Activated CD4-positive, alpha-beta T cell treated with anti-CD3 and anti-CD28 coated beads, Interleukin-2, amount 50 U/mL, for 16 hours (primary cell): ENCODE data around the gene ACMSD.
"Not testable (repeated sequence)": the region's sequence is repeated elsewhere in the genome, so short reads cannot be mapped to it uniquely, and the experiment has no call there.

ENCODE experiments used
- DNase-seq: peaks from one replicate; pipeline ENCODE4 v3.0.0-alpha.2; 2020

Gene ACMSD

DNA sequence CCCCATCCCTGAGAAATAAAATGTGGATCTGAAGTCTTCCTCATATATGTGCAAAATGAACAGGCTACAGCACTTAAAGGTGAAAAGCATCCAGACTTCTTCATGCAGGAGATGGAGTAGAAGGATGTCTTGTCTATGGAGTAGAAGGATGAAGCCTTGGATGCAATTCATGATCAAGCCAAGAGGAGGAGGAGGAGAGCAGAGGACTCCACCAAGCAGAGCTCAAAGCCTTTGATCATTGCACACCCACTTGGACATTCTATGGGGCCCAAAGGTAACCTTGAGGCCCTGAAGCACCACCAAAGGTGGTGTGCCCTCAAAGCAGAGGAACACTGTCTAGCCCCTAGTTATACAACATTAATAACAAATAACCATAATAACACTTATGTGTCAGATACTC is 17.3 kb downstream of the ACMSD start:
- no peak for DNase-seq

GRCh38 chr2:134858245-134858644 is 19.8 kb downstream of the ACMSD start:
- no peak for DNase-seq

- DNase-seq, result no peak
Observed at GRCh38 chr2:134861173-134861572, 22.8 kb downstream of the ACMSD start.

- no peak for DNase-seq
Observed at GRCh38 chr2:134862069-134862468, 23.7 kb downstream of the ACMSD start.

DNA sequence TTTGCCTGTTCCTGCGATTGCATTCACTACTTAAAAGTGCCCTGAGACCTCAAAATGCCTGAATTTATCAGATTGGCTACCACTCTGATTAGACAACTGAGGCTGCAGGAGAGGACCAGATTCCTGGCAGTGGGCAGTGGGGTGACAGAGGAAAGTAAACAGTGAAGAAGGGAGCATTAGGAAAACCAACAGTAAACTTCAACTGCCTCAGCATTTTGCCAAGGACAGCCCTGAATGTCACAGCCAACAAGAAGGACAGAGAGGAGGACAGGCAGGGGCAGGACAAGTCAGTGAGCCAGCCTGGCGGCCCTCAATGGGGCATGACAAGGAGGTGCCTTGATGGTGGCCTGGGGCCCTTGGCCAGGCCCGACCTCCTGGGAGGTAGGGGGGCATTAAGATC is 24.3 kb downstream of the ACMSD start:
- DNase-seq, result no peak

- DNase-seq, result no peak
Observed at GRCh38 chr2:134863446-134863845, 25.0 kb downstream of the ACMSD start.

- DNase-seq, result no peak
Observed at GRCh38 chr2:134865067-134865787, 26.8 kb downstream of the ACMSD start.

GRCh38 chr2:134866498-134867099 is 28.2 kb downstream of the ACMSD start:
- no peak for DNase-seq

GRCh38 chr2:134869946-134870736 is 31.7 kb downstream of the ACMSD start:
- DNase-seq, result no peak

GRCh38 chr2:134873152-134873551 is 34.7 kb downstream of the ACMSD start:
- no peak for DNase-seq

DNA sequence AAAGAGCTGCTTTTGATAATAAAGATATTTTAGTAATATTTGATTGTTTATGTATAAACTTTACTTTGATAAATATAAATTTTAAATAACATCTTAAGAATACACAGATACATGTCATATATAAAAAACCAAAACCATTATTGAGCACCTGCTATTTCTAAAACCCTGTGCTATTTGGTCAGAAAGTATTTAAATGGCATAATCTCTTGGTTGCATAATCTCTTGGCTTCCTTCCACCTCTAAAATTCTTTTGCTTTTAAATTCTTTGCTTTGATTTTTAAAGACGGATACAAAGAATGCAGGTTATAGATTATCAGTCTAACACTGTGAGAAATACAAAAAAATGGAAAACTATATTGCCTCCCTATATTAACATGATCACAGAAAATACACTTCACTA is 36.9 kb downstream of the ACMSD start:
- DNase-seq, result no peak

GRCh38 chr2:134882773-134883172 is 44.4 kb downstream of the ACMSD start:
- no peak for DNase-seq

DNA sequence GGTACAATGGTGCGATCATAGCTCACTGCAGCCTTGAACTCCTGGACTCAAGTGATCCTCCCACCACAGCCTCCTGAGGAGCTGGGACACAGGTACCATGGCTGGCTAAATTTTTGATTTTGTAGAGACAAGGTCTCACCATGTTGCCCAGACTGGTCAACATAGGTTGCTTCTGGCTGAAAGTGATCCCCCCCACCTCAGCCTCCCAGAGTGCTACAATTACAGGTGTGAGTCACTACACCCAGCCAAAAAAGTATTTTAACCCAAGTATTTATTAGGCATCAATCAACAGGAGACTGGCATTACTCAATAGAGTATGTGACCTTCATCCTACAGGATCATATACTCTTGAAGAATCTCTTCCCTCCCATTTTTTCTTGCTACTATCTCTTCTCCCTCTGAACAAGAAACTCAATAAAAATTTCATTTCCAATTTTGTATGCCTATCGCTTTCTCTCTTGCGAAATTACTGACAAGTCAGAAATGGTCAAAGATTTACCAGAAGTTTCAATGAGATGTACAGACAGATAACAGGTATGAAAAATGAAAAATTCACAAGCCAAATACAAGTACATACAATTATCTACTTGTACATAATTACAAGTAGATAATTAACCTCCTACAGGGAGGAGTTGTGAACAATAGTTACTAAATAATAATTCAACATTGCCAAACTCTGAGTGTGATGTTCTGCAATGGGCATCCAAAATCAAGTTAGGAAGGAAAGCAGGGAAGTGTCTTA is 45.3 kb downstream of the ACMSD start:
- DNase-seq, result no peak

GRCh38 chr2:134884435-134884834 is 46.0 kb downstream of the ACMSD start:
- no peak for DNase-seq

GRCh38 chr2:134892282-134893035 is 54.0 kb downstream of the ACMSD start:
- no peak for DNase-seq

DNA sequence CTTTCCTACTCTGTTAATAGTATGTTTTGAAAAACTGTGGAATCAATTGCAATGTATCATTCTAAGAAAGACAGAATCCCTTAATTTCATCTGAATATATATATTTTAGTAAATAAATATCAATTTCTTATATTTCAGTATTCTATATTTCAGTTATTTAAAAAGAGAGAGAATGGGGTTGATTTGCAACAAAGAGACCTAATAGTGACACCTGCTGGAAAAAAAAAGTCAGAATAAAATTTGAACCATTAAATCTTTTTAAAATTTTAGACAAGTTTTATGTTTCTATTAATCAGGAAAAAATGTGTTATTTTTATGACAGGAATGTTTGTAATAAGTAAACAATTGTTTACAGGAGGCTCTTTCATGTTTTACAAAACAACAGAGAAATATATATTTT is 59.5 kb downstream of the ACMSD start:
- no peak for DNase-seq

GRCh38 chr2:134899204-134899603 is 60.8 kb downstream of the ACMSD start:
- DNase-seq, result no peak

GRCh38 chr2:134900151-134900550 is 61.7 kb downstream of the ACMSD start:
- DNase-seq, result no peak

DNA sequence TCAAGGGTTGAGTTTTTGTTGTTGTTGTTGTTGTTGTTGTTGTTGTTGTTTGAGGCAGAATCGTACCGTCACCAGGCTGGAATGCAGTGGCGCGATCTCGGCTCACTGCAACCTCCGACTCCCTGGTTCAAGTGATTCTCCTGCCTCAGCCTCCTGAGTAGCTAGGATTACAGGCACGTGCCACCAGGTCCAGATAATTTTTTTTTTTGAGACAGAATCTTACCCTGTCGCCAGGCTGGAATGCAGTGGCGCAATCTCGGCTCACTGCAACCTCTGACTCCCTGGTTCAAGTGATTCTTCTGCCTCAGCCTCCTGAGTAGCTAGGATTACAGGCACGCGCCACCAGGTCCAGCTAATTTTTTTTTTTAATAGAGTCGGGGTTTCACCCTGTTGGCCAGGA is 65.3 kb downstream of the ACMSD start:
- not testable (repeated sequence) for DNase-seq

- no peak for DNase-seq
Observed at GRCh38 chr2:134905168-134905567, 66.8 kb downstream of the ACMSD start.

GRCh38 chr2:134906726-134907125 is 68.3 kb downstream of the ACMSD start:
- no peak for DNase-seq

GRCh38 chr2:134907441-134908116 is 69.2 kb downstream of the ACMSD start:
- not testable (repeated sequence) for DNase-seq
